Activated naive CD8-positive, alpha-beta T cell (primary cell): ENCODE measurements around the gene ADCY4.

Source experiments
- H3K27ac Mint-ChIP-seq: one replicate; pipeline ENCODE4 v1.8.0; 2021; ENCODE audit warnings: mixed read lengths
- H3K27me3 Mint-ChIP-seq: one replicate; pipeline ENCODE4 v1.8.0; 2021; ENCODE audit warnings: mixed read lengths
- H3K36me3 Mint-ChIP-seq: one replicate; pipeline ENCODE4 v1.8.0; 2021; ENCODE audit warnings: mixed read lengths
- H3K4me1 Mint-ChIP-seq: one replicate; pipeline ENCODE4 v1.8.0; 2021; ENCODE audit warnings: low read depth, mixed read lengths
- H3K4me3 Mint-ChIP-seq: one replicate; pipeline ENCODE4 v1.8.0; 2021; ENCODE audit warnings: mild to moderate bottlenecking, mixed read lengths
- H3K9me3 Mint-ChIP-seq: one replicate; pipeline ENCODE4 v1.8.0; 2021; ENCODE audit warnings: low read depth, mixed read lengths

ADCY4 gene

DNA sequence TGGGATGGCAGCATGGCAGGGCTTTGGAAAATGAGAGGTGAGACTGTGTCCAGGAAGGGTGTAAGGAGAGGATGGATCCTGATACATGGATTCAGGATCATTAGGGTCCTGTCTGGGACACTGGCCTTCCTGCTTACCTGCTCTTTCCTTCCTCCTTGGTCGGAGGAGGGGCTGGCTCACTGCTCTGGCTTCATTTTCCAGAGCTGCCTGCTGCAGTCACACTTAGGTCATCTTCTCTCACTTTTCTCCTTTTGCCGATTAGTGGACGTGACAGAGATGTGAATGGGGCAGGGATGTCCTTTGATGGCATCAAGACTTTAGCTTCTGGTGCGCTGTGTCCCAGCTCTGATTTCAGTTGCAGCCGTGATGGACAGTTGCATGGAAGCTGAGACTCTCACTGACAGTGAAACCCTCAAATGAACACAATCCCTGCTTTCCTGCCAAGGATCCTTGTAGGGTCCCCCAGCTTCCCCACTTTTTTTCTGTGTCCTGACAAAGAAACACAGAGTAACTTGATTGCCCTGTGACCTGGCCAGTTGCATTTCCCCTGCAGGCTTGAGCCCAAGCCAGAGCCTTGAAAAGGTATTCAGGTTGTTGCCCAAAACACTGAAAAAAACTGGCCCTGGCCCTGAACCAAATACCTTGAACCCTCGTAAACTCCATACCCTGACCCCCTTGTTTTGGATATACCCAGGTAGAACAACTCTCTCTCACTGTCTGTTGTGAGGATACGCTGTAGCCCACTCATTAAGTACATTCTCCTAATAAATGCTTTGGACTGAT is 26.3 kb downstream of the ADCY4 start:
- peaks cover 42% of the 10 kb centered on the region for H3K4me1 Mint-ChIP-seq
- H3K27ac Mint-ChIP-seq: no peak overlapping the region
- H3K27me3 Mint-ChIP-seq: no peaks in the 10 kb centered on the region
- H3K36me3 Mint-ChIP-seq: peaks cover 8% of the 10 kb centered on the region
- H3K4me3 Mint-ChIP-seq: no peak overlapping the region
- no peaks in the 10 kb centered on the region for H3K9me3 Mint-ChIP-seq

DNA sequence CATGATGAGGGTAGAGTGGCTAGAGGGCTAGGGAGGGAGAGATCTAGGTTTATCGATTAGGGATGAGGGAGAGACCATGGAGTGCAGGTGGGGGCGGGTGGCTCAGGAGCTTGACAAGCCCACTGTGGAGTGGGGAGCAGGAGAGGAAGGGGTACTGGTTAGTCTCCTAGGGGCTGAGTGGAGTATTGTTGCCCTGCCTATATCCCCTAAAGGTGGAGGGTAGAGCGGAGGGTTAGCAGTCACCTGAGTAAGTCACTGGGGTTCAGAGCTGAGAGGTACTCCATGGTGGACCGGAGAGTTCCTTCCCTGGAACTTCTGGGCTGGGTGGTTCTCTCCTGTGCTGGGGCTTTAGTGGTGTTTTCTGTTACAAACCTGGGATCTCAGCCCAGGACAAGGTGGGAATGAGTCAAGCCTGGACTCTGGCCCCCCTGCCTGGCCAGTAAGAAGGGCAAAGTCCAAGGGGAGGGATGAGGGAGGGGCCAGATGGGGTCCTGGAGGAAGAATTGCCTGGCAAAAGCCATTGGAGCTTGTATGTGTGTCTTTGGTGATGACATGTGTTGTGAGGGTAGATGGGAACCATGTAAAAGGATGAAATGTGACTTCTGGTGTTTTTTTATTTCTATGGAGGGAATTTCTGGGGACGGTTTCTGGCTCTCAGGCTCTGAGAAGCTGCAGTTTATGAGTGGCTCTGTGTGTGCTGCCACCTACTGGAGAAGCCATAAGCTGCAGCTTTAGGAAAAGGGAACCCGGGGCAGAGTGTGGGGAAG is 27.1 kb downstream of the ADCY4 start, which contains the start of gene CIDEB:
CIDEB (minus strand) TSS at position 403 of the 767 bp plus-strand sequence; CDS start at position 284, 119 bp downstream.
- no peak within 1 kb of the TSS for H3K4me3 Mint-ChIP-seq
- no peaks in the 10 kb centered on the region for H3K27me3 Mint-ChIP-seq
- peaks cover 8% of the 10 kb centered on the region for H3K36me3 Mint-ChIP-seq
- H3K4me1 Mint-ChIP-seq: peaks cover 34% of the 10 kb centered on the region
- H3K9me3 Mint-ChIP-seq: no peaks in the 10 kb centered on the region
- no peak within 1 kb of the TSS for H3K27ac Mint-ChIP-seq

DNA sequence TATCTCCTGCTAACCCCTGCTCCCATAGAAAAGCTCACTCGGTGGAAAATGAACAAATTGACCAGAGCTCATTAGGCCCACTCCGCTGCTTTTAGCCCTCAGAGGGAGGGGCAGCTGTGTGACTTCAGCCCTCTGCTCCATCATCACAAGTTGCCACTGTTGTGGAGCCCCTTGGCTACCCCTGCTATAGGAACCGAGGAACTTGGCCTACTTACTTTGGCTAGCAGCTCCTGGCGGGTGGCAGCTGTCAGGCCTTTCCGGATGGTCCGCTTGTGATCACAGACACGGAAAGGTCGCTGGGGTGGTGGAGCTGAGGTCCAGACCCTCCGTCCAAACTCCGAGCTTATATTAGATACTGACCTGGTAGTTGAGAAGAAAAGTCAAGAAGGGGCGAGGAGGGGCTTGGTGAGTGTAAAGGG is 27.7 kb downstream of the ADCY4 start:
- H3K4me1 Mint-ChIP-seq: peaks cover 28% of the 10 kb centered on the region
- H3K27ac Mint-ChIP-seq: no peak overlapping the region
- H3K27me3 Mint-ChIP-seq: no peaks in the 10 kb centered on the region
- no peaks in the 10 kb centered on the region for H3K9me3 Mint-ChIP-seq
- H3K4me3 Mint-ChIP-seq: no peak overlapping the region
- peaks cover 8% of the 10 kb centered on the region for H3K36me3 Mint-ChIP-seq

DNA sequence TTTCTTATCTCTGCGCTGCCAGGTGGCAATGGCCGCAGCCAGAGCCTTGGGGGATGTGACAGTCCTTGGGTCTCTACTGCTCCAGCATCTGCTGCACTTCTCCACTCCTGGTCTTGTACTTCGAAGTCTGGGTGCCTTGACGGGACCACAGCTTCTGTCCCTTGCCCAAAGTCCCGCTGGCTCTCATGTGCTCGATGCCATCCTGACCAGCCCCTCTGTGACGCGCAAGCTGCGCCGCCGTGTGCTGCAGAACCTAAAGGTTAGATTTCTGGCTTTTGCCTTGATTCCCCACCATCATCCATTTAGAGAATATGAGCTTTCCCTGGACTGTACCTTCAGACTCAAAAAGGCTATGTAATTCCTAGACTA is 30.9 kb downstream of the ADCY4 start:
- no peaks in the 10 kb centered on the region for H3K27me3 Mint-ChIP-seq
- no peak overlapping the region for H3K27ac Mint-ChIP-seq
- no peak overlapping the region for H3K4me3 Mint-ChIP-seq
- peaks cover 26% of the 10 kb centered on the region for H3K4me1 Mint-ChIP-seq
- H3K36me3 Mint-ChIP-seq: peaks cover 11% of the 10 kb centered on the region
- H3K9me3 Mint-ChIP-seq: no peaks in the 10 kb centered on the region

DNA sequence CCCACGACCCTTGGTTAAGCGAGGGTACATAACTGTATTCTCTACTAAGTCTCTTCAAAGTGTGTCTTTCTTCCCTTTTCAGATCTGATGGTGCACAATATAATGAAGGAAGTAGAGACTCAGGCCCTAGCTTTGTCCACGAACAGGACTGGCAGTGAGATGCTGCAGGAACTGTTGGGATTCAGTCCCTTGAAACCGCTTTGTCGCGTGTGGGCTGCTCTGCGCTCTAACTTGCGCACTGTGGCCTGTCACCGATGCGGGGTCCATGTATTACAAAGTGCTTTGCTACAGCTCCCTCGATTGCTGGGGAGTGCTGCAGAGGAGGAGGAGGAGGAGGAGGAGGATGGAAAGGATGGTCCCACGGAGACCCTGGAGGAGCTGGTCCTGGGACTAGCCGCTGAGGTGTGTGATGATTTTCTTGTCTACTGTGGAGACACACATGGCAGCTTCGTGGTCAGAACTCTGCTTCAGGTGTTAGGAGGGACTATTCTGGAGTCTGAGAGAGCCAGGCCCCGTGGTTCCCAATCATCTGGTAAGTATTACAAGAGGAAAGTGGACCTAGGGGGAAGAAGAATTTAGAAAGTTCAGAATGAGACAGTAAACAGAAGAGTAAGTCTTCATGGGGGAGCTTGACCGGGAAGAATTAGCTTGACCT is 34.4 kb downstream of the ADCY4 start:
- H3K36me3 Mint-ChIP-seq: peaks cover 13% of the 10 kb centered on the region
- peak overlapping the region; percentile 50 for H3K27ac Mint-ChIP-seq
- no peaks in the 10 kb centered on the region for H3K27me3 Mint-ChIP-seq
- H3K4me3 Mint-ChIP-seq: peak overlapping the region; percentile 96
- H3K9me3 Mint-ChIP-seq: no peaks in the 10 kb centered on the region
- peaks cover 42% of the 10 kb centered on the region for H3K4me1 Mint-ChIP-seq

DNA sequence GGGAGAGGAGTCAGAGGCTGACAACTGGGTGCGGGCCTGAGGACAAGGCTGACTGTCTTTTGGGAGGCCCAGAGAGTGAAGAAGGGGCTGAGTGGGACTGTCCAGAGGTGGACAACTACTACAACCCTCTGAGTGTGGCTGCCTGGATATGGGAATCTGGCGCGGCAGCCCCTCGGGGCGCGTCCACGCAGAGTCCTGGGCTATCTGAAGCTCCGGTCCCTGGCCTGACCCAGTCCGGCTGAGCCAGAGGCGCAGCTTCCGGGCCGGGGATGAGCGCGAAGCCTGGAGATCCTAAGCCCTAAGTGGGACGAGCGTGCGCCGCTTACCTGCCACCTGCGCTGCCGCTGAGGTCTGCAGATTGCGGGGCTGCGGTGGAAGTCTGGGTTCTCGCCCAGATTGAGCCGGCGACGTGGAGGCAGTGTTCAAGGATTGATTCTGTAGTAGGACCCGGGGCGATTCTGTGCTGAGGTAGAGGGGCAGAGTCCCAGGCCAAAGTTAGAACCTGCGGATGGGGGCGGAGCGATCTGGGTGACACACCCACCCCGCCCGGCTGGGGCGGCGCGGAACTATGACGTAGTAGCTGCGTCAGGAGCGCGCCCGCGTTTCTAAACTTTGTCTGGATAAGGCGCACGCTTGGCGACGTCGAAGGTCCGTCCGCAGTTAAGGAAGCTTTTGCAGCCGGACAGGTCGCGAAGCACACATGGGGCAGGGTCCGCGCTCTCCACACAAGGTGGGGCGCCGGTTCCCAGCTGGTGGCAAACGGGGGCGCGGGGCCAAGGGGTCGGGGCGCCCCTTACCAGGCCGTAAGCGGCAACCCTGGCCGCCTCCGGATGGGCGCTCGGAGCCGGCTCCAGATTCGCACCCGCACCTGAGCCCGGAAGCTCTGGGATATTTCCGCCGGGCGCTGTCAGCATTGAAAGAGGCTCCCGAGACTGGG is 35.3 kb downstream of the ADCY4 start, which contains the start of the genes DHRS1 and NOP9:
DHRS1 (minus strand) TSS at position 526 of the 937 bp plus-strand sequence. CDS start 674 bp downstream, outside the sequence.
NOP9 (plus strand) TSS at position 596 of the 937 bp plus-strand sequence; CDS start at position 701, 105 bp downstream.
- Mint-ChIP-seq H3K4me3 (peak within 1 kb of the TSS; percentile 96), H3K4me1 (peaks cover 42% of the 10 kb centered on the region), H3K27ac (peak within 1 kb of the TSS; percentile 94), H3K27me3 (no peaks in the 10 kb centered on the region), H3K36me3 (peaks cover 7% of the 10 kb centered on the region), H3K9me3 (no peaks in the 10 kb centered on the region)

DNA sequence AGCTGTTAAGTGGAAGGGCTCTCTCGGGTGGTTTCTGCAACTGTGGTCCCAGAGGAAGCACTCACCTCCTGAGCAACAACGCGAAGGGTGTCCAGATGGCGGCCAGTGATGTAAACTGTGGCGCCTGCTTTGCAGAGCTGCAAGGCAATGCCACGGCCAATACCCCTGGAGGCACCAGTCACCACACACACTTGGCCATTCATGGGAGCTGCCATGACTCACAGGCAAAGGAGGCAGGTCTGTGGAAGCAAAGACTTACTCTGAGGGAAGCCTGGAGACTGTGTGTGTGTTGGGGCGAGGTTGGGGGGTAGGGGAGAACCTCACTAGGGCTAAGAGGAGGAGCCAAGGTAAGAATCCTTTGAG is 36.0 kb downstream of the ADCY4 start:
- H3K4me1 Mint-ChIP-seq: peaks cover 42% of the 10 kb centered on the region

DNA sequence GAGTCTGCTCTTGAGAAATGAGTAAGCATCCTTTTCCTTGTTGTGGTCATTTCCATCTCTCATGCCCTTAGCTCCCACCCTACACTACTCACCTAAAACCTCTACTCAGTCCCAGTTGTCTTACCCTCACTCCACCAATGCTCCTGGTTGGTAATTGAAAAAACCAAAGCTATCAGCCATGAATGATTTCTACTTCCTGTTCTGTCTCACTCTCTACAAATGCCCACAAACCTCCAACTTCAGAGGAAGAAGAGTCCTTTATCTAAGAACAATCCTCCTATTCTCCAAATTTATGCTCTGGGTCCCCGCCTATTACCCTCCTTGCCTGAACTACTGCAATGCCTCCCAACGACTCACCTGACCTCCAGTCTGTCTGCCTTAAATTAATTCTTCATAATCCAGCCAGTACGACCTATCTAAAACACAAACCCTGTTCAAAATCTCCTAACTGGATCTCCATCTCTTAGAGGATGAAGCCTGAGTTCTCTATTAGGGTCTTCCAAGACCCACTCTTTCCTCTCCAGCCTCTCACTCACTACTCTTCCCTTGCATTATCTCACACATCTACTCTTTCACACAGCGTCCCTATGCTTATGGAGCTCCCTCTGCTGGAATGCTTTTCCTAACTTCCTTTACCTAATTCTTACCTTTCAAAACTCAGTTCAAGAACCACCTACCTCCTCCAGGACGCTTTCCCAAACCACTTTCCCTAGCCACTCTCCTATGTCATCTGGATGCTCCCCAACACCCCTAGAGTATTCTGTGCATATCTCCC is 37.5 kb downstream of the ADCY4 start:
- H3K27me3 Mint-ChIP-seq: no peaks in the 10 kb centered on the region
- H3K27ac Mint-ChIP-seq: peak overlapping the region; percentile 23
- peak overlapping the region; percentile 11 for H3K4me3 Mint-ChIP-seq
- peaks cover 42% of the 10 kb centered on the region for H3K4me1 Mint-ChIP-seq
- H3K36me3 Mint-ChIP-seq: peaks cover 12% of the 10 kb centered on the region
- no peaks in the 10 kb centered on the region for H3K9me3 Mint-ChIP-seq

More for the DNA sequence above, 36.0 kb downstream of the ADCY4 start:
- Mint-ChIP-seq H3K4me3 (peak overlapping the region; percentile 96), H3K27ac (peak overlapping the region; percentile 94), H3K9me3 (no peaks in the 10 kb centered on the region), H3K36me3 (peaks cover 9% of the 10 kb centered on the region), H3K27me3 (no peaks in the 10 kb centered on the region)

DNA sequence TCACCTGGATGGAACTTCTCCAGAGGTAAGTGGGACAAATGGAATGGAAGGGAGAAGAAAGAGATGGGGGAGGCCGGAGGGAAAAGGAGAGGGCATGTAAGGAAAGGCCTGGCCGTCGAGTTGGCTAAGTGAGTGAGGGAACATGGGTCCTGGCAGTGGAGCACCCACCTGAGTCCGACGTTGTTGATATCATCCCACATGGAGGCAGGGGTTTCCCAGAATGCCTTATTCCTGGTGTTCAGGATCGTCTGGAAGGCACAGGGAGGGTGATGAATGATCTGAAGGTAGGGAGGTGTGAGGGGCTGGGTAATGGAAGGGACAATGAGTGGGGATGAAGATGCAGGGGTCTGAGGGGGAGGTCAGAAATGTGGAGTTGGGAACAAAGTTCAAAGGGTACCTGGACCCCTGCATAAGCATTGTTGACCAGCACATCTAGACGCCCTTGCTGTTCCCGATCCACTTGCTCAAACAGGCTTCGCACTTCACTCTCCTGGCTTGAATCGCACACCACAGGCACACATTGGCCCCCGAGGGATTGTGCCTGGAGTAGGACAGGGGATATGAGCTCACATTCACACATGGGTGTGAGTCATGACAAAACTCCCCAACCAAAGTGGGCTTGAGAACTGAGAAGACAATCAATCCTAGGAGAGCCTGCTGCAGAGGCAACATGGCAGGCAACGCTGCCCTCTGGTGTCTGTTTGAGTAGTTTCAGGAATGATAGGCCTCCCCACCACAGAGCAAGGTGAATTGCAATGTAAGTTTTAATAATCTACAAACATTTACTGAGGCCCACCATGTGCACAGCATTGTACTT is 38.3 kb downstream of the ADCY4 start:
- peaks cover 41% of the 10 kb centered on the region for H3K4me1 Mint-ChIP-seq
- peak overlapping the region; percentile 93 for H3K27ac Mint-ChIP-seq

DNA sequence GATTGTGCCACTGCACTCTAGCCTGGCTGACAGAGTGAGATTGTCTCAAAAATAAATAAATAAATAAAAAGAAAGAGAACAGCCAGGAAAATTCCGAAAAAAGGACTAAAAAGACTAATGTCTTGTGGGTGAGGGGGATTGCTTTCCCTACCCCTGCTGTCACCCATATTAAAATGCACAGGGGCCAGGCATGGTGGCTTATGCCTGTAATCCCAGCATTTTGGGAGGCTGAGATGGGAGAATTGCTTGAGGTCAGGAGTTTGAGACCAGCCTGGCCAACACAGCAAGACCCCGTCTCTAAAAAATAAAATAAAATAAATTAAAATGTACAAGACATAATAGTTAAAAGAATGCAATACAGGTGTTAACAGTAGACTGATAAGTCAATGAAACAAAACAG is 41.3 kb downstream of the ADCY4 start:
- Mint-ChIP-seq H3K27ac (no peak overlapping the region), H3K27me3 (no peaks in the 10 kb centered on the region), H3K36me3 (peaks cover 18% of the 10 kb centered on the region), H3K4me3 (no peak overlapping the region), H3K9me3 (no peaks in the 10 kb centered on the region), H3K4me1 (peaks cover 36% of the 10 kb centered on the region)

More for the DNA sequence above, 38.3 kb downstream of the ADCY4 start:
- Mint-ChIP-seq H3K4me3 (peak overlapping the region; percentile 69), H3K27me3 (no peaks in the 10 kb centered on the region), H3K36me3 (peaks cover 12% of the 10 kb centered on the region), H3K9me3 (no peaks in the 10 kb centered on the region)

DNA sequence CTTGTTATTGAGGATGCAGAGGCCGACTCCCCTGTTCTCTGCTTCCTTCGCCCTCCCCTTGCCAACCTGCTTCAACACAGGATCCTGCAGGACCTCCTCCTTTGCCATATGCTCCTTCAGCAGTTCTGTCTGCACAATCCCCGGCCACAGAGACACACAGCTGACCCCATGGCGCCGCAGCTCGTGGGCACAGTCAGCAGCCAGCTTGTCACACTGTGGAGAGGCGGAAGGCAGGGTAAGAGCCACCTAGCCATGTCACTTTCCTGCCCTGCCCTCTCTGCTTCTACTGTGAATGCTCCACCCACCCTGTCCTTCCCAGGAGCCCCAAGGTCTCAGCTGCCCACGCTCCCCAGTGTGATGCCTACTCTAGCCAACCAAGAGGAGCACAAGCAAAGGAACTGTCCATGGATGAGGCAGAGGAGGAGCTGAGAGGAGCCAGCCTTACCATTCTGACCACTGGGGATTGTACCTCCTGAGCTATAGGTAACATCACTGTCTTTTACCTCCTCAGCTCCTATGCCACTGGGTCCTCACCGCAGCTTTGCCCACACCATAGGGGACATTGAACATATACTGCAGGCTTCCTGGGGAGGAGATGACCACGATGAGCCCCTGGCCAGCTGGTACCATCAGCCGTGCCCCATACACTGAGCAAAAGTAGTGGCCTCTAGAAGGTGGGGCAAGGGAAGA is 42.6 kb downstream of the ADCY4 start:
- peaks cover 31% of the 10 kb centered on the region for H3K4me1 Mint-ChIP-seq
- H3K4me3 Mint-ChIP-seq: no peak overlapping the region
- peaks cover 24% of the 10 kb centered on the region for H3K36me3 Mint-ChIP-seq
- H3K27ac Mint-ChIP-seq: no peak overlapping the region
- H3K9me3 Mint-ChIP-seq: no peaks in the 10 kb centered on the region
- no peaks in the 10 kb centered on the region for H3K27me3 Mint-ChIP-seq

DNA sequence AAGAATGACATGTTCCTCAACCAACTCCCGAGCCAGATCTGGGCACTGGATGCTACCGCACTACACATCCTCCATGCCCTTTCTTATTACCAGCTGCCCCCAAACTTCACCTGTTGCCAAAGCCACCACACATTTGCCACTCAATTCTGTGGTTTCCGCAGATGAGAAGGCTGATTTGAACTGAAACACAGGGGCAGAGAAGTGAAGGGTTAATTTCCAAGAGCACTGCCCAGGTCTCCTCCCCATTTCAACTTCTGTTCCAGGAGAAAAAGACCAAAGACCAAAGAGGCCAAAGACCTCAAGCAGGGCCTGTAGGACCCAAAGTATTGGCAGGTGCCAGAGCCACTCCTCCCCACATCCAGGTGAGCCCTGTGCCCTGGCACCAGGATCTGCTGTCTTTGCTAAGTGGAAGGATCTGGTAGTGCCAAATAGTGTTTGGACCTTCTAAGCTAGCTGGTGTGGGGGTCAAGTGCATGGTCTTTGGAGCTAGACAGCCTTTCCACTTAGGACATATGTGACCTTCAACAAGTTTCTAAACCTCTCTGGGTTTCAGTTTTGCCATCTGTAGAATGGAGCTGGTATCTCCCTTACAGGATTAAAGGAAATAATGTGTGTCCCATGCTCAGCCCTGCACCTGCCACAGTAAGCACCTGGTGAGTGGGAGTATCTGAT is 43.3 kb downstream of the ADCY4 start:
- Mint-ChIP-seq H3K9me3 (no peaks in the 10 kb centered on the region), H3K4me3 (no peak overlapping the region), H3K27ac (no peak overlapping the region), H3K27me3 (no peaks in the 10 kb centered on the region), H3K36me3 (peaks cover 22% of the 10 kb centered on the region), H3K4me1 (peaks cover 24% of the 10 kb centered on the region)
